A673 (cell line): ENCODE results near the gene THY1. TPM values are rescaled to one million over a fixed set of nuclear protein-coding genes. Genes with fewer than 3 reads are reported as not detected.

Experiments used
- BruUV-seq: library from RNA; stranded (reverse); fragments of 400-500 nt; replicated peaks from 2 replicates; lab custom pipeline; 2021; lab: Mats Ljungman, UMichigan
- CTCF ChIA-PET: fragments of 300-600 bp; sonication (Branson Sonifier 250); formaldehyde crosslinking; loops from one replicate; lab custom pipeline; 2022; ENCODE audit warnings: antibody characterized with exemption; lab: Charles Lee
- POLR2A ChIA-PET: fragments of 300-600 bp; sonication (Branson Sonifier 250); formaldehyde crosslinking; loops from one replicate; lab custom pipeline; 2022; ENCODE audit warnings: antibody characterized with exemption; ENCODE audit not compliant: low non-redundant PET; lab: Charles Lee
- DNase-seq: peaks from one replicate; pipeline ENCODE4 v3.0.0-alpha.2; 2015; ENCODE audit warnings: low spot score
- H3K27ac ChIP-seq: fragments of 200-600 bp; sonication (generic); 2 replicates; pipeline ENCODE4 v1.5.1; 2016; ENCODE audit warnings: mixed run types, low read depth, mild to moderate bottlenecking, mixed read lengths, antibody characterized with exemption, low read length; ENCODE audit not compliant: poor library complexity, severe bottlenecking
- H3K27me3 ChIP-seq: fragments of 200-600 bp; sonication (generic); replicated peaks from 2 replicates; pipeline ENCODE4 v1.6.1; 2017; ENCODE audit warnings: mixed run types, low read depth, mild to moderate bottlenecking, mixed read lengths, antibody characterized with exemption, low read length; ENCODE audit not compliant: insufficient read depth, poor library complexity
- H3K36me3 ChIP-seq: fragments of 200-600 bp; sonication (generic); 2 replicates; pipeline ENCODE4 v1.6.1; 2016; ENCODE audit warnings: mixed run types, mild to moderate bottlenecking, mixed read lengths, antibody characterized with exemption, low read length; ENCODE audit not compliant: insufficient read depth, poor library complexity, severe bottlenecking
- H3K4me1 ChIP-seq: fragments of 200-600 bp; sonication (generic); 2 replicates; pipeline ENCODE4 v1.6.1; 2017; ENCODE audit warnings: mixed run types, mild to moderate bottlenecking, mixed read lengths, antibody characterized with exemption, low read length; ENCODE audit not compliant: insufficient read depth, poor library complexity, severe bottlenecking
- H3K4me3 ChIP-seq: fragments of 200-600 bp; sonication (generic); 2 replicates; pipeline ENCODE4 v1.5.1; 2016; ENCODE audit warnings: low read depth, mixed run types, mild to moderate bottlenecking, mixed read lengths, low read length; ENCODE audit not compliant: poor library complexity, severe bottlenecking
- H3K9me3 ChIP-seq: fragments of 200-600 bp; sonication (generic); 2 replicates; pipeline ENCODE4 v1.6.1; 2016; ENCODE audit warnings: mixed run types, low read depth, mild to moderate bottlenecking, mixed read lengths, antibody characterized with exemption, low read length; ENCODE audit not compliant: poor library complexity, severe bottlenecking
- EZH2 ChIP-seq: fragments of 200-600 bp; sonication (generic); IDR thresholded peaks from 2 replicates; pipeline ENCODE4 v1.6.1; 2017; ENCODE audit warnings: borderline replicate concordance, low read depth, mild to moderate bottlenecking, mixed read lengths, antibody characterized with exemption, low read length; ENCODE audit not compliant: poor library complexity, severe bottlenecking
- intact Hi-C: fragments of 100-400 bp; cut with micrococcal nuclease; formaldehyde crosslinking; loops from one replicate; pipeline ENCODE4 v1.10.0; 2022; ENCODE audit not compliant: unreplicated experiment
- total RNA-seq: library from RNA; stranded (reverse); gene quantifications from 2 replicates; pipeline ENCODE4 v1.2.3, GENCODE V29; 2021
- TF ChIP-seq, protein P1 (sequence below): fragments of 300-800, 200-600 bp; sonication (generic); conservative IDR thresholded peaks from 2 replicates; pipeline ENCODE4 v1.5.1; 2017; ENCODE audit warnings: low read depth, mild to moderate bottlenecking, antibody characterized with exemption, low read length, moderate library complexity, mixed read lengths

THY1 gene
- total RNA-seq, 1 experiment from 2014 or later = 187 TPM

- ChIA-PET CTCF (no interaction called here), POLR2A (no interaction called here)
- Histone ChIP-seq H3K27me3 (no peaks in the 10 kb centered on the region), H3K9me3 (no peaks in the 10 kb centered on the region), H3K4me3 (no peak overlapping the region), H3K36me3 (no peaks in the 10 kb centered on the region), H3K4me1 (peaks cover 15% of the 10 kb centered on the region), H3K27ac (no peak overlapping the region)
- DNase-seq = no peak
- intact Hi-C loops = no loop called here
- BruUV-seq = no TSS peak
- TF ChIP-seq EZH2 = no peak
- TF ChIP-seq, protein P1, sequence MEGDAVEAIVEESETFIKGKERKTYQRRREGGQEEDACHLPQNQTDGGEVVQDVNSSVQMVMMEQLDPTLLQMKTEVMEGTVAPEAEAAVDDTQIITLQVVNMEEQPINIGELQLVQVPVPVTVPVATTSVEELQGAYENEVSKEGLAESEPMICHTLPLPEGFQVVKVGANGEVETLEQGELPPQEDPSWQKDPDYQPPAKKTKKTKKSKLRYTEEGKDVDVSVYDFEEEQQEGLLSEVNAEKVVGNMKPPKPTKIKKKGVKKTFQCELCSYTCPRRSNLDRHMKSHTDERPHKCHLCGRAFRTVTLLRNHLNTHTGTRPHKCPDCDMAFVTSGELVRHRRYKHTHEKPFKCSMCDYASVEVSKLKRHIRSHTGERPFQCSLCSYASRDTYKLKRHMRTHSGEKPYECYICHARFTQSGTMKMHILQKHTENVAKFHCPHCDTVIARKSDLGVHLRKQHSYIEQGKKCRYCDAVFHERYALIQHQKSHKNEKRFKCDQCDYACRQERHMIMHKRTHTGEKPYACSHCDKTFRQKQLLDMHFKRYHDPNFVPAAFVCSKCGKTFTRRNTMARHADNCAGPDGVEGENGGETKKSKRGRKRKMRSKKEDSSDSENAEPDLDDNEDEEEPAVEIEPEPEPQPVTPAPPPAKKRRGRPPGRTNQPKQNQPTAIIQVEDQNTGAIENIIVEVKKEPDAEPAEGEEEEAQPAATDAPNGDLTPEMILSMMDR = no peak
These were observed 11.8 kb upstream of the THY1 start for GRCh38 chr11:119434591-119435330.

DNA sequence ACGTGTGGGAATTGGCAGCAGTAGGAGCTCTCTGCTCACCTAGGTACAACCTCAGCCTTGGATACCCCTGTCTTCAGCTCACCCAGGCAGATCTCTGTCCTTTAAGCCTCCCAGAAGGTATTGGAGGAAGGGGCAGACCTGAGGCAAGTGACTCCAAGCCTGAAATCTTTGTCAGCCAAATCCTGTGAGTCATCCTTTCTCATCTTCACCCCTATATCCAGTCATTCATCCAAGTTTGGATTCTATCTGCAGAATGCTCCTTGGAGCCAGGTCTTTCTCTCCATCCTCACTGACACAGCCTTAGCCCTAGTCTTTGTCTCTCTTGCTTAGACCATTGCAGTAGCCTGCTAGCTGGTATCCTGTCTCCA is 10.4 kb upstream of the THY1 start:
- Histone ChIP-seq H3K27ac (peak overlapping the region; percentile 2), H3K27me3 (no peaks in the 10 kb centered on the region), H3K36me3 (no peaks in the 10 kb centered on the region), H3K9me3 (no peaks in the 10 kb centered on the region), H3K4me3 (no peak overlapping the region), H3K4me1 (peaks cover 15% of the 10 kb centered on the region)
- BruUV-seq = no TSS peak
- ChIA-PET POLR2A (interaction anchor here (0.5 kb wide), 1 partner anchor 350 kb away, joined by 3 read pairs; no protein-coding TSS in a partner anchor), CTCF (interaction anchor here (0.7 kb wide), 1 partner anchor 8 kb away, joined by 3 read pairs; no protein-coding TSS in a partner anchor)
- TF ChIP-seq, protein P1 = no peak
- TF ChIP-seq EZH2 = no peak
- intact Hi-C loops = no loop called here
- DNase-seq = peak; percentile 49

DNA sequence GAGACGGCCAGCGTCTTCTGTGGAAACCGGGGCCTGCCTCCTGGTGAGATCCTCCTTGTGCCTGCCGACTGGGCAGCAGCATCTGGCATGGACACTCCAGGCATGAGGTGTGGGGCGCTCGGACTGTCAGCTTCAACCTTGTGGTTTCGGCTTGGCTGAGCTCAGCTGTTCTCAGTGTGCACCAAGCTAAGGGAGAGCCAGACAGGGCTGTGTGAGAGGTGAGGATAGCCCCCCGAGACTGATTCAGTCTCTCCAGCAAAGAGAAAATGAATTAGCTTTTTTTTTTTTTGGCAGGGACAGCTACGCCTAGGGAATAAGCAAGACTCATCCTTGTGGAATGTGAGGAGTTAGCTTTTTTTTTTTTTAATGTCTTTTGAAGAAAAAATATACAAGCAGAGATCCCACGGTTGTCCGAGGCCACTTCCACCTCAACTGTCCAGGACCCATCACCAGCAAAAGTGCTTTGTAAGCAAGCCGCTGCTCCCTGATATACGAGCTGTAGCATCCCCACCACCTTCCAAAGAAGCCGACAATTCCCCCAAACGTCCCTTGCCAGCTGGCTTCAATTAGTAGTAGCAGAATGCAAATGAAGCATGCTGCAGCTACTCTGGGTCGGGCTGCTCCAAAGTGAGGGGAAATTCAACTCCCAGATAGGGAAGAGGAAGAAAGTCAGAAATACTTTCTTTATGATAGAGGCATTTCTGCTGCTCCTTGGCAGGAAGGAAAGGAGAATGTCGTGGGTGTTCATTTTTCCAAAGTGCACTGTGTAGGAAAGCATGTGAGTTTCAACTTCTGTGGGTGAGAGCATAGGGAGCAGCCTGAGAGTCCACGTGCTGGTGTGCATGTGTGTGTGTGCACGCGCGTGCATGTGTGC is 9.7 kb upstream of the THY1 start:
- TF ChIP-seq EZH2 = no peak
- TF ChIP-seq, protein P1 = no peak

More for the DNA sequence above, 9.7 kb upstream of the THY1 start:
- Histone ChIP-seq H3K9me3 (no peaks in the 10 kb centered on the region), H3K27me3 (no peaks in the 10 kb centered on the region), H3K27ac (peak overlapping the region; percentile 2), H3K36me3 (no peaks in the 10 kb centered on the region), H3K4me1 (peaks cover 15% of the 10 kb centered on the region), H3K4me3 (no peak overlapping the region)
- intact Hi-C loops = no loop called here
- ChIA-PET CTCF (interaction anchor here (0.6 to 1.0 kb wide), 7 partner anchors 8 to 1377 kb away, joined by 3 to 10 read pairs (median 4); no protein-coding TSS in a partner anchor), POLR2A (interaction anchor here (0.5 kb wide), 1 partner anchor 349 kb away, joined by 3 read pairs; no protein-coding TSS in a partner anchor)
- DNase-seq = peak; percentile 83
- BruUV-seq = no TSS peak
